GM21423 (cell line): ENCODE data around the gene B9D2.

ENCODE experiments used
- ATAC-seq: cut with Tn5 transposase; IDR thresholded peaks from one replicate; pipeline ENCODE4 v1.9.1; 2021; ENCODE audit warnings: mild to moderate bottlenecking, moderate library complexity; ENCODE audit not compliant: unreplicated experiment

Gene B9D2

GRCh38 chr19:41311613-41312012 is 52.3 kb downstream of the B9D2 start:
- no peak for ATAC-seq

GRCh38 chr19:41311072-41311471 is 52.9 kb downstream of the B9D2 start:
- ATAC-seq: no peak

- ATAC-seq: peak; percentile 67
Measured at GRCh38 chr19:41310033-41310831, 53.7 kb downstream of the B9D2 start, which contains the start of gene CCDC97. TSS of gene CCDC97 (plus strand) at chr19:41310172. CDS start at chr19:41310311, 139 bp downstream.

GRCh38 chr19:41309180-41310032 is 54.5 kb downstream of the B9D2 start:
- ATAC-seq: peak; percentile 4

- peak; percentile 34 for ATAC-seq
Measured at GRCh38 chr19:41308450-41309179, 55.3 kb downstream of the B9D2 start.

GRCh38 chr19:41307954-41308449 is 55.9 kb downstream of the B9D2 start:
- no peak for ATAC-seq

GRCh38 chr19:41307090-41307875 is 56.7 kb downstream of the B9D2 start:
- no peak for ATAC-seq

- ATAC-seq: no peak
Measured at GRCh38 chr19:41305927-41306793, 57.8 kb downstream of the B9D2 start.

- no peak for ATAC-seq
Measured at GRCh38 chr19:41304706-41305483, 59.1 kb downstream of the B9D2 start.
